Mucosa of descending colon (tissue), 3 donors: ENCODE measurements around the gene CTXN3. TPM values are rescaled to one million over a fixed set of nuclear protein-coding genes. Genes with fewer than 3 reads are reported as not detected.

Experiments
- ATAC-seq: fragments of 200-7000 bp; cut with Tn5 transposase; one replicate; pipeline ENCODE4 v1.9.1; 2020; ENCODE audit warnings: mild to moderate bottlenecking, moderate library complexity
- DNase-seq, 3 donors: peaks; one replicate each; pipeline ENCODE4 v3.0.0-alpha.2; 2020
- H3K36me3 ChIP-seq: fragments of 200-600 bp; one replicate; pipeline ENCODE4 v1.8.0; 2021; ENCODE audit warnings: low read depth, mild to moderate bottlenecking
- H3K4me1 ChIP-seq: fragments of 200-600 bp; one replicate; pipeline ENCODE4 v1.8.0; 2021; ENCODE audit warnings: low read depth, mild to moderate bottlenecking
- H3K4me3 ChIP-seq: fragments of 200-600 bp; one replicate; pipeline ENCODE4 v1.8.0; 2021; ENCODE audit warnings: mild to moderate bottlenecking
- H3K9me3 ChIP-seq: fragments of 200-600 bp; one replicate; pipeline ENCODE4 v1.8.0; 2021; ENCODE audit warnings: mild to moderate bottlenecking
- CTCF ChIP-seq: fragments of 200-600 bp; IDR thresholded peaks from one replicate; pipeline ENCODE4 v1.8.0; 2022; ENCODE audit warnings: antibody characterized with exemption, mild to moderate bottlenecking
- intact Hi-C, 2 donors: fragments of 100-400 bp; cut with DNase I in 1 of 2; cut with micrococcal nuclease in 1 of 2; formaldehyde crosslinking; loops; one replicate each; pipeline versions ENCODE4 v1.11.0 to v1.11.1; 2022; cut with DNase I, micrococcal nuclease
- total RNA-seq, 3 donors: library from RNA; stranded (reverse); fragmentation: NEBNext Ultra II Directional in 2 of 3; extraction: Animal tissue kit (Norgen Biotek cat#: 25700) in 2 of 3; gene quantifications; one replicate each; pipeline versions ENCODE4 v1.2.1 to v1.2.4, GENCODE V29; 2021 to 2023
- donor health status: DM: no; HTN: no; CAD: no; lungs with moderate emphysema.
- donor health status: DM: no; HTN: no; CAD: no.
- donor health status: DM: no; HTN: yes; CAD: no.

CTXN3 gene
- total RNA-seq, 3 donors from 2014 or later: not detected

DNA sequence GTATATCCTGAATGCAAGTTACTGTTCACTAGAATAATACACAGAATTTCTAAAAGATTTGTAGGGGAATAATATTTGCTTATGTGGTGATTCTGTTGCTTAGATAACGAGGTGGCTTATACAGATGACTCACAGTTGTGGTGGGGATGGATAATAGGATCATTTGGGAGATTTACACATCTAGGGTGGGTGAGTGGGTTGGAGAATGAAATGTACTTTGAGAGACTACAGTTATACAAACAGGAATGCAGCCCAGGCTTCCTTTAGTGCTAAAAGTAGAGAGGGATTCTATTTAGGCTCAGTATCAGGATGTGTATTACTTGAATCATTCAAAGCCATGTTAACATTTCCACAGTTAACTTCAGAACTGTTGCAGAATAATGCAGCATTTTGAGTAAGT, 1.8 kb downstream of the CTXN3 start:
- DNase-seq: no peak

GRCh38 chr5:127652952-127653611, 4.2 kb downstream of the CTXN3 start:
- Histone ChIP-seq H3K9me3 (no peaks in the 10 kb centered on the region), H3K4me3 (no peak overlapping the region), H3K4me1 (no peaks in the 10 kb centered on the region), H3K36me3 (no peaks in the 10 kb centered on the region)
- TF ChIP-seq CTCF: no peak
- DNase-seq: no peak
- no peak for ATAC-seq
- intact Hi-C loops: no loop called here

More for the DNA sequence above, 1.8 kb downstream of the CTXN3 start:
- Histone ChIP-seq H3K9me3 (no peaks in the 10 kb centered on the region), H3K36me3 (no peaks in the 10 kb centered on the region), H3K4me1 (no peaks in the 10 kb centered on the region), H3K4me3 (no peak overlapping the region)
- no peak for TF ChIP-seq CTCF
- intact Hi-C loops: no loop called here
- ATAC-seq: peak; percentile 32

- no peaks in the 10 kb centered on the region for H3K36me3 ChIP-seq
- no peaks in the 10 kb centered on the region for H3K9me3 ChIP-seq
- no peak for DNase-seq
- intact Hi-C loops: no loop called here
- TF ChIP-seq CTCF: no peak
- H3K4me1 ChIP-seq: no peaks in the 10 kb centered on the region
- H3K4me3 ChIP-seq: no peak overlapping the region
- ATAC-seq: no peak
These were observed 7.9 kb downstream of the CTXN3 start for GRCh38 chr5:127656825-127657224.

GRCh38 chr5:127660047-127660733, 11.3 kb downstream of the CTXN3 start:
- no peak for TF ChIP-seq CTCF
- Histone ChIP-seq H3K9me3 (no peaks in the 10 kb centered on the region), H3K4me1 (no peaks in the 10 kb centered on the region), H3K36me3 (no peaks in the 10 kb centered on the region), H3K4me3 (no peak overlapping the region)
- ATAC-seq (no peak), DNase-seq (no peak)
- intact Hi-C loops: no loop called here

GRCh38 chr5:127664093-127664492, 15.2 kb downstream of the CTXN3 start:
- no peak overlapping the region for H3K4me3 ChIP-seq
- intact Hi-C loops: no loop called here
- ATAC-seq (no peak), DNase-seq (no peak)
- TF ChIP-seq CTCF: no peak
- H3K4me1 ChIP-seq: no peaks in the 10 kb centered on the region
- no peaks in the 10 kb centered on the region for H3K36me3 ChIP-seq
- H3K9me3 ChIP-seq: no peaks in the 10 kb centered on the region
